NCI-H128 (cell line): ENCODE measurements around the gene KIF26A.

ENCODE experiments used
- DNase-seq: peaks from one replicate; lab custom pipeline; 2025; ENCODE audit not compliant: unreplicated experiment; lab: John Stamatoyannopoulos, UW

Gene KIF26A

DNA sequence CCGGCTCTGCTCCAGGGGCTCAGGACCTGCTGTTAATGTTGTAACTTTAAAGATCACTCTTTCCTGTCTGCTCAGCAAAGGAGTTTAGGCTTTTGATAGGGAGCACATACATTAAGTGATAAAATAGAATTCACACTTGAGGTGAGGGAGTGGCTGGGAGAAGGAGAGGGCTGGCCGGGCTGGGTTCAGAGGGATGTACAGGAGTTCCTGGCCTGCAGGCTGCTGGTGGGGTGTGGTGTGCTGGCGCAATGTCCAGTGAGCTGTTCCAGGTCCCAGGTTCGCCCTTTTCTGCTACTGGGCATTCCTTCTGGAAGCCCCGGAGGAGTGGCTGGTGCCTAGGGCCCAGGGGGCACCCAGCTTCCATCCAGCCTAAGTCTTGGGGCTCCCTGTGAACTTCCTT lies 17.8 kb downstream of the KIF26A start:
- no peak for DNase-seq

DNA sequence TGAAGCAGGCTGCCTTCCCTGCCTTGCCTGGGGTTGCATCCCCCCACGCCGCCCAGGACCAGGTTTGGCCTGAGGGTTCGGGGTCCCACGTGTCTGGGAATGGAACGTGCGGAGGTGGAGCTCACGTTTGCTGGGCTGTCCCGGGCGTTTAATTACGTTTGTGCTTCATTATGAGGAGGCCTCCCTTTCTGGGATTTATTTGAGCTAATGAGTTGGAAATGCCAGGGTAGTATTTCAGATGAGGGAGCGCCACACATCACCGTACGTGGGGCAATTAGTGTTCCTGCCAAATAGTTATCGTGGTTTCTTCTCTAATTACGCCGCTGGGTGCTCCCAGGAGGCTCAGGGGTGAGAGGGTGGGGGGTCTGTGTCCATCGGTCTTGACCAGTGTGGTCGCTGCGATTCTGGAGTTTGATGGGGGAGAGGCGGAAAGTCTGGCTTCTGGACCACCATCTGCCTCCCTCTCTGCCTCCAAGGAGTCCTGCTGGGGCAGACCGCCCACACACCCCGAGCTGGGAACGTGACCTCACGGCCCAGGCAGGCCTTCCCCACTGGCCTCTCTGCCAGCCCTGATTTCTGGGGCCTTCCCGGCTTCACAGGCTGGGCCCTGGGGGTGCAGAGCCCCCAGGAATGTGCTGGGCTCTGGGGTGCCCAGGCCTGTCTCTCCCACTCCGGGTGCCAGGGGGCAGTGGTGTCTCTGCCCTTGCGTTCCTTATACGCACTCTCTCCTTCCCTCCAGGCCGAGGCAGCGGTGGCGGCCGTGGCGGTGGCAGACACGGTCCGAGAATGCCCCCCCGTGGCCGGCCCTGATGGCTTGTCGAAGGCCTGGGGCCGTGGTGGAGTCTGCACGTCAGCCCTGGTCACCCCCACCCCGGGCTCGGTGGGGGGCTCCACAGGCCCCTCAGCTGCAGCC lies 18.9 kb downstream of the KIF26A start:
- no peak for DNase-seq

GRCh38 chr14:104158827-104159798 lies 20.7 kb downstream of the KIF26A start:
- no peak for DNase-seq

DNA sequence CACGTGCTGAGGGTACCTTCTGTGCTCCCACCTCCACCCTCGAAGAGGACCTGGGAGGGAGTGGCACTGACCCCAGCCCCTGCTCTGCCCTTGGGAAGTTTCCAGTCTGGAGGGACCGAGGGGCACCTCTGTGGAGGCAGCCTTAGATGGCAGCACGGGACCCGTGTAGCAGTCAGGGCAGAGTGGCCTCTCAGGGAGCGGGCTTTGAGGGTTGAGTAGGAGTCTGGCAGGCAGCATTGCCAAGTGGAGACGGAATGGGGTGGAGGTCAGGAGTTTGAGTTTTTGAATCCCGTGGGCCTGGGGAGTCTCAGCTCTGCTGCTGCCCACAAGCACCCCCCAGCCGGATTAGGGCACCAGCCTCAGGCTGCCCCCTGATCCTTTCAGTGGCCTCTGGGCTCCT lies 21.6 kb downstream of the KIF26A start:
- DNase-seq: no peak

- DNase-seq: no peak
These were observed 23.4 kb downstream of the KIF26A start for GRCh38 chr14:104161602-104162367.

GRCh38 chr14:104162495-104162894 lies 24.1 kb downstream of the KIF26A start:
- no peak for DNase-seq

GRCh38 chr14:104163541-104163940 lies 25.2 kb downstream of the KIF26A start:
- no peak for DNase-seq

GRCh38 chr14:104164041-104164440 lies 25.7 kb downstream of the KIF26A start:
- DNase-seq: no peak

GRCh38 chr14:104164512-104164911 lies 26.1 kb downstream of the KIF26A start:
- no peak for DNase-seq

GRCh38 chr14:104166698-104167097 lies 28.3 kb downstream of the KIF26A start:
- no peak for DNase-seq

- no peak for DNase-seq
These were observed 30.2 kb downstream of the KIF26A start for GRCh38 chr14:104168603-104169002.

GRCh38 chr14:104169005-104169698 lies 30.8 kb downstream of the KIF26A start:
- no peak for DNase-seq

DNA sequence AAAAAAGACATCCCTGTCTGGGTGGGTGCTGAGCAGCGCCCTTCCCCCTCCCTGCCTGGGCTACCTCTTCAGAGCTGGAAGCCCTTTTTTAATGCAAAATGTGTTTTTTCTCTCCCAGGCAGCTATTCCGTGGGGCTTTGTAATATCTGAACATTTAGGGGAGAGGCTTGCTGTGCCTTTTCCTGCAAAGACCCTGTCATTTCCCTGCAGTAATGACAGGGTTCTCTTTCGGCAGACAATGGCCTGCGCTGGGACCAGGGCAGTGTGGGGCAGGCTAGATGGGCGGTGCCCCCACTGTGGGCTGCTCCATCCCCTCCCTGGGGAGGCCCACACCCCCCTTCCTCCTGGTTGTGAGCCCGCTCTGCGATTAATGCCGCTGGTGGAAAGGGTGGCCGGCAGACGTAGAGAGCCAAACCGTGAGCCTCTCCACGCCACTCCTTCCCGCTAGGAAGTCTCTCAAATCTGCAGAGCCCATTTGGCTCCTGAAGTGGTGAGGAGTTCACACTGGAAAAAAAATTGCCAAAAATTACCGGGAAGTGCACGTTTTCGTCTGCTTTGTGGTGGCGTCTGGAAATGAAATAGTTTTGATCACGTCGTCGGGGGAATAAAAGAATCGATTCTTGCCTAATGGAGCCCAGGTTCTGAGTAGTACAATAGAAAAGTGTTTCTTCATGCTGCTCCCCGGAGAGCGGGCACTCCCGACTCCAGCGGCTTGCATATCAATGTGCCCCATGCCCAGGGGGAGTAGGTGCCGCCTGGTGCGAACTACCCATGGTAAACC lies 31.5 kb downstream of the KIF26A start:
- DNase-seq: no peak

- DNase-seq: no peak
These were observed 32.8 kb downstream of the KIF26A start for GRCh38 chr14:104171029-104171697.

DNA sequence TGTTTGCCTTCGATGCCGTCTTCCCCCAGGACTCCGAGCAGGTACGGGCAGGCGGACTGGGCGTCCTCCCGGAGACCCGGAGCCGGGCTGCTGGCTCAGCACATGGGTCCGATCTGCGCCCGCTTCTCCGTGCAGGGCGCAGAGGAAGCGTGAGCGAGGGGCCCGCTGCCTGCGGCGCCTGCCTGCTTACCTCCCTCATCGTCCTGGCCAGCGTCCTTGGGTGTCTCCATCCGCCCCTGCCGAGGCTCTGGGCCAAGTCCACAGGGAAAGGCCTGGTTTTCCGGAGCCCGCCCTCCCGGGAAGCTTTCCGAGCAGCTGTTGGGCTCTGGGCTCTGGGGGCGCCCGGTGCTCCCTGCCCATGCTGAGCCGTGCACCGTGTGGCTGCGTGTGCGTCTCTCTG lies 33.5 kb downstream of the KIF26A start:
- DNase-seq: no peak

- no peak for DNase-seq
These were observed 34.0 kb downstream of the KIF26A start for GRCh38 chr14:104172349-104172748.

DNA sequence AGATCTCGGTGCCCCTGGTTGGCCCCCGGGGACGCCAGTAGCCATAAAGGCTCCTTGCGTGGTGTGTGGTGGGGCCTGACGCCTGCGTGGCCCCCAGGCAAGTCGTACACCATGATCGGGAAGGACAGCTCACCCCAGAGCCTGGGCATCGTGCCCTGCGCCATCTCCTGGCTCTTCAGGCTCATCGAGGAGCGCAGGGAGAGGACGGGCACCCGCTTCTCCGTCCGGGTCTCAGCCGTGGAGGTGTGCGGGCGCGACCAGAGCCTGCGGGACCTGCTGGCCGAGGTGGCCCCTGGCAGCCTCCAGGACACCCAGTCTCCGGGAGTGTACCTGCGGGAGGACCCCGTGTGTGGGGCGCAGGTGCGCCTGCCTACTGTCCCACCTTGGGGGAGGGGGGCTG lies 34.5 kb downstream of the KIF26A start:
- DNase-seq: no peak

- no peak for DNase-seq
These were observed 35.7 kb downstream of the KIF26A start for GRCh38 chr14:104174051-104174450.

DNA sequence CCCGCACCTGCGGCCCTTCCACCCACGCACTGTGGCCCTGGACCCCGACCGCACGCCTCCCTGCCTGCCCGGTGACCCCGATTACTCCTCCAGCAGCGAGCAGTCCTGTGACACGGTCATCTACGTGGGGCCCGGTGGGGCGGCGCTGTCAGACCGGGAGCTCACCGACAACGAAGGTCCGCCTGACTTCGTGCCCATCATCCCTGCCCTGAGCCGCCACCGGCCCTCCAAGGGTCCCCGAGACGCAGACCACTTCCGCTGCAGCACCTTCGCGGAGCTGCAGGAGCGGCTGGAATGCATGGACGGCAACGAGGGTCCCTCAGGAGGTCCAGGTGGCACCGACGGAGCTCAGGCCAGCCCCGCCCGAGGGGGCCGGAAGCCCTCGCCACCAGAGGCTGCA lies 36.7 kb downstream of the KIF26A start:
- no peak for DNase-seq
